ENCODE results near the gene GNB4.

GNB4 gene

DNA sequence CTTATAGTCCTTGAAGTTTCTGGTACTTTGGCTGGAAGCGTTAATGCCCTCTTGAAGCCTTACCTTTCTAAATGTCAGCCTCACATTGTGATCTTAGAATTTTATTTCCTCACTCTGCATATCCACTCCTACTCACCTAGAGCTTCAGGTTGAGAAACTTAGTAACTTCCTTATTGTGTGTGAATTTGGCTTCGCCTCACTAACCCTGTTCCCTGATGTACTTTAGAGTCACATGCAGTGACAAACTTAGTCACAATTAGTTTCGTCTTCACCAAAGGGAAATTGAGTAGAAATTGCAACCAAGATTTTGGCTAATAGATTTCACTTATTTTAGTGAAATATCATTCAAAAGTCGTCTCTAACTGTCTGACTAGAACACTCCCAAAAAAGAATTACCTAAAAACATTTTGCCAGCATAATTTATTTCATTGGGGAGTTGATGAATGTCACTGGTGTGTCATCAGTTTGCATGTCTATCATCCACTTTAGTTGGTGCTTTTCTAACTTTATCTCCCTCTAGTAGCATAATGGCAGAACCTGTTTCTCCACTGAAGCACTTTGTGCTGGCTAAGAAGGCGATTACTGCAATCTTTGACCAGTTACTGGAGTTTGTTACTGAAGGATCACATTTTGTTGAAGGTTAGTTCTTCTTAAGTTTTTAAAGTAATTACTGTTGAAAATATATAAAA is 102.8 kb downstream of the GNB4 start:
- DNase-seq, result peak; percentile 9 to 13

DNA sequence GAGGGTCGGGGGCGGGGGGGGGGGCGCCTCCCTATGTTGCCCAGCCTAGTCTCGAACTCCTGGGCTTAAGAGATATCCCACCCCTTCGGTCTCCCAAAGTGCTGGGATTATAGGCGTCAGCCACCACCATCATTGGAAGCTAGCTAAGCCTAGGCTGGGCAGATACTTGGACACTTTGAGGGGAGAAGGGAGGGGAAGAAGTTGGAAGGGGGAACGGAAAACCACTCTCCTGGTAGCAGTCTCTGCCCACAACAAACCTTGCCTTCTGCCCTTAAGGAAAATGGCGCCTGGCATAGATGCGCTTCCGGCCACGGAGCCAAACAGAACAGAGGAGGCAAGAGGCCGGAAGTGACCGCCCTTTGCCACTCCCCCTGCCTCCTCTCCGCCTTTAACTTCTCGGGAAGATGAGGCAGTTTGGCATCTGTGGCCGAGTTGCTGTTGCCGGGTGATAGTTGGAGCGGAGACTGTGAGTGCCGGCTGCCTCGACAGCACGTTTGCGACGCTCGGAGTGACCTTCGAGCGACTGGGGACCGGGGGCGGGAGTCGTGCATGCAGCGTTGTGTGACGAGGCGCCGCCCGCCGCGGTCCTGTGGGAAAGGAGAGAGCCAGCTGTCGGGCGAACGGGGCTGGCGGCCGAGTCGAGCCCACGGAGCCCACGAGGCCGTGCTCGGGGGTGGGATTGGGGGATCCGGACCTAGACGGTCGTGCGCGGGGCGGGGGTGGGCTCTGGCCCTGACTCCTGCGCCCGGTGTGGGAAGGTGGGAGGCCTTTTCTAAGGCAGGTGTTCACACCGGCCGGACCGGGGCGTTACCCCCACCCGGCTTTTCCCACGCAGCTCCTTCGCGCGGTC is 103.7 kb downstream of the GNB4 start, which contains the start of gene MFN1:
Gene MFN1, plus strand, starts transcription at position 365 of the 850 bp plus-strand sequence. CDS start 1,143 bp downstream, outside the sequence.
- DNase-seq, result peak; percentile 90 to 92

Data from CD4-positive, alpha-beta T cell treated with Interferon alpha-2 for 1 hour (primary cell).